HG03097 (cell line): ENCODE data around the gene HSCB.
"Not testable (repeated sequence)": the region's sequence is repeated elsewhere in the genome, so short reads cannot be mapped to it uniquely, and the experiment has no call there.

ENCODE experiments used
- ATAC-seq: cut with Tn5 transposase; IDR thresholded peaks from one replicate; pipeline ENCODE4 v1.9.1; 2021; ENCODE audit not compliant: unreplicated experiment, low FRiP score

Gene HSCB, protein sequence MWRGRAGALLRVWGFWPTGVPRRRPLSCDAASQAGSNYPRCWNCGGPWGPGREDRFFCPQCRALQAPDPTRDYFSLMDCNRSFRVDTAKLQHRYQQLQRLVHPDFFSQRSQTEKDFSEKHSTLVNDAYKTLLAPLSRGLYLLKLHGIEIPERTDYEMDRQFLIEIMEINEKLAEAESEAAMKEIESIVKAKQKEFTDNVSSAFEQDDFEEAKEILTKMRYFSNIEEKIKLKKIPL

DNA sequence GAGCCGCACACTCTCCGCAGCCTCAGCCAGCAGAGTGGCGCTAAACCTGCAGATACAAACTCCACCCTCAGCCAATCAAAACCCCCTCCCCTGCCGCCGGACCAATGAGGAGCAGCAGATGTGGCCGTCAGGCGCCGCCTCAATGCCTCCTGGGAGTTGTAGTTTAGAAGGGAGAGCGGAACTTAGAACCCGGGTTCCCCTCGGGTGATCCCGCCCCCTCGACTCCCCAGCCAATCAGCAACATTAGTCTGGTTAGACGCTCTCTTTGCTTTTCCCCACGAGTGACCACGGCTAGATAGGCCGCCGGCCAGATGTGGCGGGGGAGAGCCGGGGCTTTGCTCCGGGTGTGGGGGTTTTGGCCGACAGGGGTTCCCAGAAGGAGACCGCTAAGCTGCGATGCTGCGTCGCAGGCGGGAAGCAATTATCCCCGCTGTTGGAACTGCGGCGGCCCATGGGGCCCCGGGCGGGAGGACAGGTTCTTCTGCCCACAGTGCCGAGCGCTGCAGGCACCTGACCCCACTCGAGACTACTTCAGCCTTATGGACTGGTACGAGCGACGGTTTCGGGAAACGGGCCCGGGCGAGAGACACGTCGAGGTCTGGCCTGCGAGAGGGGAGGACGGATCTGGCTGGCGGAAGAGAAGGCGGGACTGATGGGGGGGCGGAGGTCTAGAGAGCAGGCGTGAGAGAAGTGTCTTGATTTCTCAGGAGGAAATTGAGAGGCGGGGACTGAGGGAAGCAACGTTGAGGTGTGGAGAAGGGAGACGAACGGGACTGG is at the start of gene HSCB, which contains the start of gene CHEK2:
HSCB (plus strand) TSS at position 255 of the 777 bp plus-strand sequence; CDS start at position 312, 57 bp downstream.
CHEK2 (minus strand) TSS at position 36 of the 777 bp plus-strand sequence. CDS start 7,099 bp downstream, outside the sequence.
- peak; percentile 89 for ATAC-seq

DNA sequence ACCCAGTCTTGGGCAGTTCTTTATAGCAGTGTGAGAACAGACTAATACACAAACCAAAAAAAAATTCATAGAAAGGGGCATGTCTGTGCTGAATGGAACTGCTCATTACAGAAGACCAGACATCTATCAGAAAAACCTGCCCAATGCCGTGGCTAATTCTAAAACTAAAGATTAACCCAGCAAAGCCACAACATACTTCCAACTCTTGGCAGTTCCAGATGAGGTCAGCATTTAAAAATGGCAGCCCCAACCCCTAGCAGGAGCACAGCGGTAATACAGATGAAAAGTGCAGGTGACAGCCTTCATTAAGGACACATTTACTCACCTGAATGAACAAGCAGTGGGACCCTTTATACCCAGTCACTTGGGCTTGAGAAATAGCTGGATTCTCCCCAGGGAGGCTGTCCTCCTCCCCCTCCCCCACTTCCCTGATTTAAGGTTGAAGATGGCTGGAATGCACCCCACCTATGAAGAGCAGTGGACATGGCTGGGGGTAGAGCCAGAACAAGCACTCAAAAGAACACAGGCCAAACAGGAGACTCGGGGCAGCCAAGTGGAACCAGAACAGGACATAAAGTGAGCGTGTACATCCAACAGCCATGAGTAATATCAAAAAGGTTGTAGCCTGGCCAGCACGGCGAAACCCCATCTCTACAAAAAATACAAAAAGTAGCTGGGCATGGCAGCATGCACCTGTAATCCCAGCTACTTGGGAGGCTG is 48.6 kb upstream of the HSCB start:
- ATAC-seq, result not testable (repeated sequence)

DNA sequence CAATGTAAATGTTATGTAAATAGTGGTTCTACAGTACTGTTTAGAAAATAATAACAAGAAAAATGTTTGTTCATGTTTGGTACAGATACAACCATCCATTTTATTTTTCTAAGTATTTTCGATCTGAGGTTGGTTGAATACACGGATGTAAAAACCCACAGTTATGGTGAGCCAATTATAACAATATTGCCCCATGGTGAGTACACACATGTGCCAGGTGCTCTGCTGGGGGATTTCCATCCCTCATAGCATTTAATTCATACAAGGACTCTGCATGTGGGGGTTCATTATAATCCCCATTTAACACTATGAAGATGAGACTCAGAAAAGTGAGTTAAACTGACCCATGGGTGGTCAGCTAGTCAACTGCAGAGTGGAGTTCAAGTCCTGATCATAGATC is 38.9 kb upstream of the HSCB start:
- no peak for ATAC-seq

DNA sequence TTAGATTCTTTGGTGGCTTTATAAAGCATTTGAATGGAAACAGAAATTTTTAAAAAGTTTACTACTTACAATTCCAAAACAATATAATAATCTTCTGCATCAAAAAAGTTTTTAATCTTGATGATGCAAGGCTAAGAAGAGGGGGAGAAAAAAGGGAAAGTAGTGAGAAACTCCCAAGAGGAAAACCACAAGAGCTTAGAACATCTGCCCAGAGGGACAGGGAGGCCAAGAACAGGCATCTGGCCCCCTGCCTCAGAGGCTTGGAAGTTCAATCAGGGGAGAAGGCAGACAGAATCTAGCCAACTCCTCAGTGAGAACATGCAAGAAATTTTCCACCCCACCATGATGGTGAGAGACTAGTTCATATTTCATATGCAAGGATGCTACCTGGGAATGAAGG is 38.4 kb upstream of the HSCB start:
- no peak for ATAC-seq

DNA sequence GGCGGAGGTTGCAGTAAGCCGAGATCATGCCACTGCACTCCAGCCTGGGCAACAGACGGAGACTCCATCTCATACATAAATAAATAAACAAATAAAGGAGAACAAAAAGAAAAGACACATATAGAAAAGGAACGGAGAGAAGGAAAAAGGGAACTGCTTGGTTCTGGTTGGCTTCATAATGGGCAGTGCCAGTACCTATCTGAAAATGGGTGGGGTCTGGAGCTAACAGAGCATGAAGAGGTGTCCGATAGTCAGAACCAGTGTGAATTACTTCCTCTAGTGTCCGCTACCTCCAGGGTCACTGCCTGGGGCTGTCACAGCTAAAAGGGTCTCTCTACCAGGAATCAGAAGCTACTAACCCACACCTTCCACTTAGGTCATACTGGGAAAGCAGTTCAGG is 35.0 kb upstream of the HSCB start:
- ATAC-seq, result no peak

DNA sequence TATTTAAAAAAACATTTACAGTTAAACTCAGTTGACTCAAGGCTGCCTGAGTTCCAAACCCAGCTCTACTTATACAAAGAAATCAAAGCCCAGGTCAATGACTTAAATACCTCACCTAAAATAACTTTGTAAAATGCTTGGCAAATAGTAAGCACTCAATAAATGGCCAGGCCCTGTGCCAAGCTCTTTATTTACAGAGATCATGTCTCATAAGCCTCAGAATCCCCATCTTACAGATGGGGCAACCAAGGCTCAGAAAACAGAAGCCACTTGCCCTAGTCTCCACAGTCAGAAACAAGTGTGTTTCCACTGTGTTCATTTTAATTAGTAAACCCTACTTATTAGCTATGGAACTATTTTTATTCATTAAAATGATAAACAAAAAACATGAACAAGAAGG is 31.7 kb upstream of the HSCB start:
- no peak for ATAC-seq

DNA sequence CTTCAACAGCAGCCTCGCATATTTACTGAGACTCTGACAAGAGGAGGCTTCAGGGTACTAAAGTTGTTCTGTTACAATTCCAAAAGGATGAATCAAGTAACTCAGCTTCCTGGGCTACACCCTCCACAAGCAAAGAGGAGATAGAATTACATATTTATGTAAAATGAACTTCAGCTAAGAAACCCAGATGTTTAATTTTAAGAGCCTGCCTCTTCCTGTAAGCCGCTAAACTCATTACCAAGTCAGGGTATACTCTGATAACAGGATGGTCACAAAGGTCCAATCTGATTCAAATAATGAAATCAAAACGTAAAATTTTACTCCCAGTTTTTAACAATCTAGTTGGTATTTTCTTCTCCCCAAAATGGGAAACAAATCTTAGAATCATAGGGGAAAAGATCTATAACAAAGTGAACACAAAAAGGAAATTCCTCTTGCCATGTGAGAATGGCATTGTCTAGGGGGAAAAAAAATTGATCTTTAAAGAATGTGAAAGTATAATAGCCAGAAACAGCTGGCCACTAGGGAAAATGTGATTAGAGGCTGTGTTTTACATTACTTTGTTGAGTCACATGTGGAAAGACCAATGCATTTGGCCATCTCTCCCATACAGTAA is 31.2 kb upstream of the HSCB start:
- no peak for ATAC-seq

DNA sequence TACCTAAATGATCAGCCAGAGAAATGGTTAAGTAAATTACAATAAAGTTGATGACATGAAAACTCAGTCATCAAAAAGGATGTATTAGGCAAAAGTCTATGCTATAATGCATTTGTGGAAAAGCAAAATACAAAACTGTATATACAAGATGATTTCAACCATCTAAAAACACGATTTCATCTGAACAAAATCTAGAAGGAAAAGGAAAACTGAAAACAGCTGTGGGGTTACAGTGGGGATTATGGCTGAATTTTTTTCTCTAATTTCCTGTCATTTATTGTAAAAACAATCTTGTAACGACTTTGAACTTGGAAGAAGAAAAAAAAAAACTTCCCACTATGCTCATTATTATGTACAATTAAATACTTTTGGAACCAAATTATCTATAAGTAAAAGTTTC is 30.5 kb upstream of the HSCB start:
- ATAC-seq, result no peak

DNA sequence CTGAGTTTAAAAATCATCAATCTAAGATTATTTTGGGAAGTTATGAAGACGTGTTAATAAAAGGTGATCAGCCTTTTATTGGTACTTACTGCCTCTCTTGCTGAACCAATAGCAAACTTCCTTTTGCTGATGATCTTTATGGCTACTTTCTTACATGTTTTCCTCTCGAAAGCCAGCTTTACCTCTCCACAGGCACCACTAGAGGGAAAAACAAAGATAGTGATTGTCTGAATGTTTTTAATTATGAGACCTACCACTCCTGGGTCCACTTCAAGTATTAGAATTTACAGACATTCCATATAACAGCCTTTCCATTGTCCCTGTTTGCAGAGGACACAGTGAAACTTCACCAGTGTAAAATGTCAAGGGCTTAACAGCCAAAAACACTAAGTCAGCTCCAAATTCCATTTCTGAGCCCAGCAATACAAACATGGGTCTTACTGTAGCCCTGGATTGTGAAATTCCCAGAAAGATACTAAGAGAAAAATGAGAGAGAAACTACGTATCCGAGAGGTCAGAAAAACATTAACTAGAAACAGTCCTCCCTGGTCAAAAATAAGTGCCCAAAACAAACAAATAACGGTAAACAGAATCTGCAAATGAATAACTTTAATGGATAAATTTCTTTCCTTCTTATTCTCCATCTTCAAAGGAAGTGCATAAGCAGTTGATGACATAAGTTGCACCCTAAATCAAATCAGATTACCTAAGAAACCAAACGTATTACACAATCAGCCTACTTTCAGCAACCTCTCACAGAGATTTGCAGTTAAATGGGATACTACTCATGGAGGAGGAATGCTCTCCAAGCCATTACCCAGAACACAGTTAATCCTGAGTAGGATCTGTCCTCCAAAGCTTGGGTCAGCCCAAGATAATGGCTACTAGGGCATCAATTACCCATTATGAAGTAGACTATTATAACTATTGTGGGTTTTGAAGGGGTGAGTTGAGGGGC is 29.7 kb upstream of the HSCB start:
- no peak for ATAC-seq

DNA sequence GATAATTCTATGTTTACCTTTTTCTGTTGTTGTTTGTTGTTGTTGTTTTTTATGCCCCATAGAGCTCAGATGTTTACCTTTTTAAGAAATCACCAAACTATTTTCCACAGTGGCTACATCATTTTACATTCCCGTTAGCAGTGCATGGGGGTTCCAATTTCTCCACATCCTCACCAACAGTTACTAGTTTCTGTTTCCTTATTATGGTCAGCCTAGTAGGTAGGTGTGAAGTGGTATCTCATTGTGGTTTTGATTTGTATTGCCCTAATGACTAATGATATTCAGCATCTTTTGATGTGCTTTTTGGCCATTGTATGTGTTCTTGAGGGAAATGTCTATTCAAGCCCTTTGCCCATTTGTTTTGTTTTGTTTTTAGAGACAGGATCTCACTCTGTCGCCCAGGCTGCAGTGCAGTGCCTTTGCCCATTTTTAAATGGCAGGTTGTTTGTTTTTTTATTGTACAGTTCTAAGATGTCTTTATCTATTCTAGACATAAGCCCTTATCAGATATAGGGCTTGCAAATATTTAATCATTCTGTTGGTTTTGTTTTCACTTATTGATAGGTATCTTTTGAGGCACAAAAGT is 27.7 kb upstream of the HSCB start:
- no peak for ATAC-seq

DNA sequence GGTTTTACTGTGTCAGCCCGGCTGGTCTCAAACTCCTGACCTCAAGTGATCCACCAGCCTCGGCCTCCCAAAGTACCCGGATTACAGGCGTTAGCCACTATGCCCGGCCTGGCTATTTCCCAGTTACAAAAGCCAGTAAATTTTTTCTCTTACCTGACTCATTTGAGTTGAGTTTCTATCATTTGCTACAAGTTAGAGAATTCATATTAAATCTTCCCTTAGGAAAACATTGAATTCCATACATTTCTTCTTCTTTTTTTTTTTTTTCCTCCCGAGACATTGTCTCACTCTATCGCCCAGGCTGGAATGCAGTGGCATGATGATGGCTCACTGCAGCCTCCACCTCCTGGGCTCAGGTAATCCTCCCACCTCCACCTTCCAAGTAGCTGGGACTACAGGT is 26.2 kb upstream of the HSCB start:
- ATAC-seq, result no peak

DNA sequence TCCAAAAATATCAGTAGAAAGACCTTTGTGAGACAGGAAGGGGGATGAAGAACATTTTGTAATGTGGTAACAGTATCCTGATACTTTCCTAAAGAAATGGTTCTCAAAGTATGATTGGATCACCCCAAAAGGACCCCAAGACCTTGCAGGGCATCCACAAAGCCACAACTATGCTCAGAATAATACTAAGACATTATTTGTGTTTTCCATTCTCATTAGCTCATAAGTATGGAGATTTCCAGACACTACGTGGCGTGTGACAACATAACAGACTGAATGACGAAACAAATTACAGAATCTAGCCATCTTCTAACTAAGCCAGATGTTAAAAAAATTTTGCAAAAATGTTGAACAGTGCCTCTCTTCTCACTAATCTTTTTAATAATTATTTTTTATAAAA is 25.2 kb upstream of the HSCB start:
- ATAC-seq, result no peak

DNA sequence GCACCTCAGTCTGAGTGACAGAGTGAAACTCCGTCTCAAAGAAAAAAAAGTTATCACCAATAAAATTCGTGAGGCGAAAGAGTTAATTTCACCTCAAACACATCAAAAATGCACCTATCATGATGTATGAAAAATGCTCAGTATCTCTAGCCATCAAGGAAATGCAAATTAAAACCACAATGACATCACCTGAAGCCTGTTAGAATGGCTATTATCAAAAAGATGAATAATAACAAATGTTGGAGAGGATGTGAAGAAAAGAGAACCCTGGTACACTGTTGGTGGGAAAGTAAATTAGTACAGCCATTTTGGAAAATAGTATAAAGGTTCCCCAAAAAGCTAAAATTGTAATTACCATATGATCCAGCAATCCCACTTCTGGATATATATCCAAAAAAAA is 23.8 kb upstream of the HSCB start:
- no peak for ATAC-seq

DNA sequence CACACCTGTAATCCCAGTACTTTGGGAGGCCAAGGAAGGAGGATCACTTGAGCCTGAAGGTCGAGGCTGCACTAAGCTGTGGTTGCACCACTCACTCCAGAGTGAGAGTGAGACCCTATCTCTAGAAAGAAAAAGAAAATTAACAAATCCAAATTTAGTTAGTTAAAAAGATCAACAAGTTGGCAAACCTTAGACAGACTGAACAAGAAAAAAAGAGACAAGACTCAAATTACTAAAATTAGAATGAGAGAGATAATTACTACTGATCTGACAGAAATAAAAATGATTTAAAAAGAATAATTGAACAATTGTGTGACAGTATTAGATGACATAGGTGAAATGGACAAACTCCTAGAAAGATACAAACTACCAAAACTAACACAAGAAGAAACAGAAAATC is 13.8 kb upstream of the HSCB start:
- no peak for ATAC-seq

DNA sequence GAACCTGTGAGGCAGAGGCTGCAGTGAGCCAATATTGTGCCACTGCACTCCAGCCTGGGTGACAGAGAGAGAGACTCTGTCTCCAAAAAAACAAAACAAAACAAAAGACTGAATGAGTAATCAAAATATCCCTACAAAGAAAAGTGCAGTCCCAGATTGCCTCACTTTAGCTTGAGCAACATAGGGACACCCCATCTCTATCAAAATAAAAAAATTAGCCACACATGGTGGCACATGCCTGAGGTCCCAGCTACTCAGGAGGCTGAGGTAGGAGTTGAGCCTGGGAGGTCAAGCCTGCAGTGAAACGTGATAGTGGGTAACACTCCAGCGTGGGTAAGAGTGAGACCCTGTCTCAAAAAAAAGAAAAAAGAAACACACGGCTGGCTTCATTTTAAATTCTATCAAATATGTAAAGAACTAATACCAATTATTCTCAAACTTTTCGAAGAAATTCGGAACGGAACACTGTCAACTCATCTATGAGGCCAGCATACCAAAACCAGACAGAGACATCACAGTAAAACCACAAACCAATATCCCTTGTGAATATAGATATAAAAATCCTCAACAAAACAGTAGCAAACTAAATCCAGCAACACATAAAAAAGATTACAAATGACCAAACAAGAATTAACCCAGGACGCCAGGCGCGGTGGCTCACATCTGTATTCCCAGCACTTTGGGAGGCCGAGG is 13.1 kb upstream of the HSCB start:
- ATAC-seq, result no peak

DNA sequence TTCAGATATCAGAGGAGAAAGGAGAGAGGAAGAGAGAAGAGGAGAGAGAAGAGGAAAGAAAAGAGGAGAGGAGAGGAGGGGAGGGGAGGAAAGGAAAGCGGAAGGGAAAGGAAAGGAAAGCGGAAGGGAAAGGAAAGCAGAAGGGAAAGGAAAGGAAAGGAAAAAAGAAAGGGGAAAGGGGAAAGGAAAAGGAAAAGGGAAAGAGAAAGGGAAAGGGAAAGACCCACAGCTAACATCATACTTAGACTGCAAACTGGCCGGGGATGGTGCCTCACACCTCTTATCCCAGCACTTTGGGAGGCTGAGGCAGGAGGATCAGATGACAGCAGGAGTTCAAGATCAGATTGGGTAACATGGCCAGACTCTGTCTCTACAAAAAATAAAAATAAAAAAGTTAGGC is 11.7 kb upstream of the HSCB start:
- no peak for ATAC-seq

DNA sequence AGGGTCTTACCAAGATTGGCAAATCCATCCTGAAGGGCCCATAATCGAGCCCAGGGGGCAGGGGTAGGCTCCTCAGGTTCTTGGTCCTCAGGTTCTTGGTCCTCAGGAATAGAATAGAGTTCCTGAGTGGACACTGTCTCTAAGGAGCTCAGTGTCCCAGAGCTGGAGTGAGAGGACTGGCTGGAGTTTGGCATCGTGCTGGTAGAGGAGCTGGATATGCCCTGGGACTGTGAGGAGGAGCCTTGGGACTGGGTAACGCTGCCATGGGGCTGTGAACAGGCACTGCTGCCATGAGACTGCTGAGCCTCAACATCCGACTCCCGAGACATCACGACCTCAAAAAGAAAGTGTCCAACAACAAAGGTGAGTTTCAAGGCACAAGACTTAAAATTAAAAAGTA is 7.4 kb upstream of the HSCB start:
- no peak for ATAC-seq

DNA sequence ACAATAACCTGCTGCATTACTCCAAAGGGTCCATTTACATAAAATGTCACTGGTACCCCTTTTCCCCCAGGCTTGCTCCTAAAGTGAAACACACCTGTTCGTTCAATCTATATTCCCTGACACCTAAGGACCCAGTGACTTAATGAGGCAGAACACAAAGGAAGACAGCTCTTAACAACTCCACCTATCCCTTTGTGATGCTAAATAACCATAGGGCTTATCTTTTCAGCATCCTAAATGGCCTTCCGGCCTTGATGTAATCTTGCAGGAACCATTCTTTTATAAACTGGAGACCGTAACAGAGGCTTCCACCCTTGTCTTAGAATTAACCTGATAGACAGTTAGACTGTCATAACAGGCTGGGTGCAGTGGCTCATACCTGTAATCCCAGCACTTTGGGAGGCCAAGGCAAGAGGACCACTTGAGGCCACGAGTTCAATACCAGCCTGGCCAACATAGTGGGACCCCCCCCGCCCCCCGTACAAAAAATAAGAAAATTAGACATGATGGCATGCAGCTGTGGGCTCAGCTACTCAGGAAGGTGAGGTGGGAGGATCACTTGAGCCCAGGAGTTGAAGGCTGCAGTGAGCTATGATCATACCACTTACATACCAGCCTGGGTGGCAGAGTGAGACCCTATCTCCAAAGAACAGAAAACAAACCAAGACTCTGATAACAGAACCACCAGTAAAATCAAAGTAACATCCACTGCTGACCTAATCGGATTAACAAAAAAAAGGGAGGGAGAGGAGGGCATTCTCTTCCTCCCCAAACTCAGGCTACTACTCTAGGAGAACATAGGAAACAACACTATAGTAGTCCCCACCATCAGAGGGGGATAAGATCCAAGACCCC is 5.3 kb upstream of the HSCB start:
- ATAC-seq, result no peak
